ENCODE results near the gene PATL1. TPM values are rescaled to one million over a fixed set of nuclear protein-coding genes. Genes with fewer than 3 reads are reported as not detected.

PATL1 gene, protein sequence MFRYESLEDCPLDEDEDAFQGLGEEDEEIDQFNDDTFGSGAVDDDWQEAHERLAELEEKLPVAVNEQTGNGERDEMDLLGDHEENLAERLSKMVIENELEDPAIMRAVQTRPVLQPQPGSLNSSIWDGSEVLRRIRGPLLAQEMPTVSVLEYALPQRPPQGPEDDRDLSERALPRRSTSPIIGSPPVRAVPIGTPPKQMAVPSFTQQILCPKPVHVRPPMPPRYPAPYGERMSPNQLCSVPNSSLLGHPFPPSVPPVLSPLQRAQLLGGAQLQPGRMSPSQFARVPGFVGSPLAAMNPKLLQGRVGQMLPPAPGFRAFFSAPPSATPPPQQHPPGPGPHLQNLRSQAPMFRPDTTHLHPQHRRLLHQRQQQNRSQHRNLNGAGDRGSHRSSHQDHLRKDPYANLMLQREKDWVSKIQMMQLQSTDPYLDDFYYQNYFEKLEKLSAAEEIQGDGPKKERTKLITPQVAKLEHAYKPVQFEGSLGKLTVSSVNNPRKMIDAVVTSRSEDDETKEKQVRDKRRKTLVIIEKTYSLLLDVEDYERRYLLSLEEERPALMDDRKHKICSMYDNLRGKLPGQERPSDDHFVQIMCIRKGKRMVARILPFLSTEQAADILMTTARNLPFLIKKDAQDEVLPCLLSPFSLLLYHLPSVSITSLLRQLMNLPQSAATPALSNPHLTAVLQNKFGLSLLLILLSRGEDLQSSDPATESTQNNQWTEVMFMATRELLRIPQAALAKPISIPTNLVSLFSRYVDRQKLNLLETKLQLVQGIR
- total RNA-seq = 12.4 and 14.9 TPM in 2 replicates

DNA sequence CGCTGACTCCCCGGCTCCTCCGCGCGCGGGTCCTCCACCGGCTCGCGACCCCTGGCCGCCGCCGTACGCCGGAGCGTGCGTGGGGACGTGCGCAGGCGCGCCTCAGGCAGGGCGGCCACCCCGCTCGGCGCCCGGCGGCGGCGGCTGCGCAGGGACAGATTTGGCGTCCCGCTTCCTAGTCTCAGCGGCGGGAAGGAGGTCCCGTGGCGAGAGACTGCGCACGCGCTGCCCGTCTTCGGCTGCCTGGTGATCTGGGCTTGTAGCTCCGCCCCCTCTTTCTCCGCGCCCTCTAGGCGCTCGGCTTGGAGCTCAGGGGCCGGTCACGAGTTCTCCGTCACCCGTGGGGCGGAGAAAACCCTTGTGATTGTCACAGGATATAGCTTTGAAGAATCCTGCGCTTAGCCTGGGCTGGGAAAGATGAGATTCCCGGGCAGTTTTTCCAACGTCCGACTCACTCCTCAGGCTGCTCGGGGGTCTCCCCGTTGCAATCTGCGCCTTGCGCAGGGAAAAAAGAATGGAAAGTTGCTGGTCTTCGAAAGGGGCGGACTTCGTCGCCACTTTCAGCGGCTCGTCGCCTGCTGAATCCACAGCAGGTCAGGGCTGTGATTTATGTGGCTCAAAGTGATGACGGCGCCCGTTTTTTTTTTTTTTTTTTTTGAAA is at the start of gene PATL1:
PATL1 (minus strand) TSS at position 88 of the 661 bp plus-strand sequence. CDS start 142 bp downstream, outside the sequence.

DNA sequence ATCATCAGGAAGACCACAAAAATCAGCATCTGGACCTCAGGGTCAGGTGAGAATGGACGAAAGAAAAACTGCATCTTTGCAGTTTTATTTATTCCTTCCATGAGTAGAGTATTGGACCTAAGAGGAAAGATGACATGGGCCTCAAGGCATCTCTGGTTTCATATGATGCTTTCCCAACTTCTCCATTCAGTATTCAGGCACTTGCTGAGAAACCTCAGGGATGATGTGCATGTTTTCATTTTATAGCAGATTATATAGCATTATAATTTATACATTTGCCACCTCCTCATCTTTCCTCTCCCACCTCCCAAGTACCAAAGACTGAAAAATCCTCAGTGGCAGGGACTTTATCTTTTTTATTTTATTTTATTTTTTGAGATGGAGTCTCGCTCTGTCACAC is 44.9 kb upstream of the PATL1 start, which contains the start of gene OR10V1:
OR10V1 (minus strand) TSS at position 101 of the 400 bp plus-strand sequence; CDS start at position 101, 0 bp downstream.

DNA sequence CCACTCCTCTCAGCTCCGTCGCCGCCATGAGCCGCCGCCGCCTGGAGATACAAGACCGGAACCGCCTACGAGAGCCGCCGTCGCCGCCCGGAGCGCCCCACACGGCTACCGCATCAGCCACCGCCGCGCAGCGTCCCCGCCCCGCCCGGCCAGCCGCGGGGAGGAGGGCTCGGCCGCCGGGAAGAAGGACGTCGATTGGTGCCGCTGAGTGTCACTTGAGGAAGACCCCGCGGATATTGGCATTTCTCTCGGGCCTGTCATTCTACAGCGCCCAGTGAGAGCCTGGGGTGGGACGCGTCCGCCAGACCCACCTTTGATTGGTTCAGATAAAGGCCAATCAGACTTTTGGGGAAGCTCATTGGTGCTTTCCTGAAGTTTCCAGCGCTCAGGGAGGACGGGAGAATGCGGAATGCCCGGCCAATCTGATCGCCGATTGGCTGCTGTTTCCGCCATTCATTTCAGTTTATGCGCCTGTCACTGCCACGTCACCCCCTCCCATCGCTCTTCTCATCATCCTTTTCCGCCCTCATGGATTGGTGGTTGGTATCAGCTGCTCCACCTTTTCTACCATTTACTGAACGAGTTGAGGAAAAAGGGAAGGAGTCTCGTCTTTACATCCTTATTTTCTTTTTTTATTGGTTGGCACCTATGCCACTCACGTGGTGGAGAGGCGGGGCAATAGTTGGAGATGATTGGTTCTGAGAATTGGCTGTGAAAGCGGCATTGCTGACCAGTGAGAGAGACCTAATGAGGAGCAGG is 53.0 kb downstream of the PATL1 start, which contains the start of gene OSBP:
OSBP (minus strand) TSS at position 138 of the 759 bp plus-strand sequence; CDS start at position 28, 110 bp downstream.

Small RNA genes within 50 kb of the gene (small RNA-seq; reads per million reads assigned to genes)
- gene MIR3162 = not detected

Other genes starting within 250 kb of the PATL1 start
- gene OR5A2, start 242.6 kb downstream of the PATL1 start, total RNA-seq = not detected in 2 replicates
- not detected in 2 replicates for gene OR5A1, start 232.6 kb downstream of the PATL1 start, total RNA-seq
- gene OR4D6, start 212.1 kb downstream of the PATL1 start, total RNA-seq = not detected in 2 replicates
- gene OR4D10, start 195.7 kb downstream of the PATL1 start, total RNA-seq = not detected in 2 replicates
- not detected in 2 replicates for gene OR4D11, start 165.5 kb downstream of the PATL1 start, total RNA-seq
- not detected in 2 replicates for gene OR4D9, start 157.5 kb downstream of the PATL1 start, total RNA-seq
- gene OSBP, start 53.3 kb downstream of the PATL1 start, total RNA-seq = 33.2 and 45.1 TPM in 2 replicates
- not detected in 2 replicates for gene OR10V1, start 44.8 kb upstream of the PATL1 start, total RNA-seq
- gene STX3, start 86.3 kb upstream of the PATL1 start, total RNA-seq = 23.2 and 35.7 TPM in 2 replicates
- 21.8 and 27.5 TPM in 2 replicates for gene MRPL16, start 141.7 kb upstream of the PATL1 start, total RNA-seq
- gene CBLIF, start 176.5 kb upstream of the PATL1 start, total RNA-seq = not detected in 2 replicates
- 0.11 TPM in 1 of 2 replicates, not detected in the other for gene TCN1, start 197.4 kb upstream of the PATL1 start, total RNA-seq
- not detected in 2 replicates for gene OOSP3, start 209.7 kb upstream of the PATL1 start, total RNA-seq